Breast epithelium (tissue), 3 donors: ENCODE data around the gene RIMBP2.

Source experiments
- POLR2A ChIP-seq: fragments of 450-650 bp; IDR thresholded peaks from one replicate; pipeline ENCODE4 v1.6.1; 2016; ENCODE audit warnings: antibody characterized with exemption, mild to moderate bottlenecking, moderate library complexity
- POLR2AphosphoS5 ChIP-seq, 3 donors: sonication (generic); formaldehyde crosslinking; IDR thresholded peaks; one replicate each; pipeline ENCODE4 v1.6.1; 2017; ENCODE audit warnings: antibody characterized with exemption in 3 of 3
- TF ChIP-seq, protein P1 (sequence below), 3 donors: fragments of 450-650 bp; IDR thresholded peaks; one replicate each; pipeline ENCODE4 v1.5.1; 2016 to 2017; ENCODE audit warnings: antibody characterized with exemption in 3 of 3, mild to moderate bottlenecking in 3 of 3, moderate library complexity in 3 of 3

DNA sequence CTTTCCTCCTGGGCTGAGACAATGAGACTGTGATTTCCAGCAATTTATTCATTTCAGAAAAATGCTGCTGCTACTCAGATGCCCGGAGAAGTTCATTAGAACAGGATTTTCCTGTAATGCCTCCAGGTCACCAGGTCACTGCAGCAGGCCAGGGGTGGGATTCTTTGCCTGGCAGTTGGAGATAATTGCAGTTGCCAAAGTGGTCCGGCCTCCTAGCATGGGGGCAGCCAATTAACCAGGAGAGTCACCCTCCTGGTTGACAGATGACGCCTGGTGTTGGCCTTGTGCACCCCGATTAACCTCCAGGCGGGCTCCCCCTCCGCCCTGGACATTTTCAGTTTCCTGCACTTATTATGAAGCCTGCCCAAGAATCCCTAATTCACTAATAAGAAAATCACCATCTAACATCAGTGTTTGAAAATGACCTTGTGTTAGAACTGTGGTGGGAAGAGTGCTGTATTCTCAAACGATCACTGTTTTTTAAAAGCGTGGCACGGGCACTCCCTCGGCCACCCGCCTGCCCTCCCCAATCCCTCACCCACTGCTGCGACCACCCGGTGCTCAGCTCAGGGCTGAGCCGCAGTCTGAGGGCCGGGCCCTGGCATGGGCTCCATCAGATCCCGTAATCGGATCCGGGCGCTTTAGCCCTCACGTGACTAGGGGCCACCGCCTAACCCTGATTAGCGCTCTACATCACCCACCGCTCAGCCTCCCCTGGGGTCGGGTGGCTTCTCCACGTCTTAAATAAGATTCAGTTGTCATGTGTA lies 12.9 kb downstream of the RIMBP2 start:
- TF ChIP-seq, protein P1, sequence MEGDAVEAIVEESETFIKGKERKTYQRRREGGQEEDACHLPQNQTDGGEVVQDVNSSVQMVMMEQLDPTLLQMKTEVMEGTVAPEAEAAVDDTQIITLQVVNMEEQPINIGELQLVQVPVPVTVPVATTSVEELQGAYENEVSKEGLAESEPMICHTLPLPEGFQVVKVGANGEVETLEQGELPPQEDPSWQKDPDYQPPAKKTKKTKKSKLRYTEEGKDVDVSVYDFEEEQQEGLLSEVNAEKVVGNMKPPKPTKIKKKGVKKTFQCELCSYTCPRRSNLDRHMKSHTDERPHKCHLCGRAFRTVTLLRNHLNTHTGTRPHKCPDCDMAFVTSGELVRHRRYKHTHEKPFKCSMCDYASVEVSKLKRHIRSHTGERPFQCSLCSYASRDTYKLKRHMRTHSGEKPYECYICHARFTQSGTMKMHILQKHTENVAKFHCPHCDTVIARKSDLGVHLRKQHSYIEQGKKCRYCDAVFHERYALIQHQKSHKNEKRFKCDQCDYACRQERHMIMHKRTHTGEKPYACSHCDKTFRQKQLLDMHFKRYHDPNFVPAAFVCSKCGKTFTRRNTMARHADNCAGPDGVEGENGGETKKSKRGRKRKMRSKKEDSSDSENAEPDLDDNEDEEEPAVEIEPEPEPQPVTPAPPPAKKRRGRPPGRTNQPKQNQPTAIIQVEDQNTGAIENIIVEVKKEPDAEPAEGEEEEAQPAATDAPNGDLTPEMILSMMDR (IDR thresholded peaks at IDR 0.05), result no peak
- no peak for TF ChIP-seq POLR2AphosphoS5 (IDR thresholded peaks at IDR 0.05)
- no peak for TF ChIP-seq POLR2A
